G401.6 (cell line): ENCODE measurements around the gene CROCC2.

Experiments
- FAIRE-seq: peaks from 2 replicates; lab custom pipeline; 2012; peaks lifted over from hg19 to GRCh38; lab: Jason Lieb, UNC

Gene CROCC2

DNA sequence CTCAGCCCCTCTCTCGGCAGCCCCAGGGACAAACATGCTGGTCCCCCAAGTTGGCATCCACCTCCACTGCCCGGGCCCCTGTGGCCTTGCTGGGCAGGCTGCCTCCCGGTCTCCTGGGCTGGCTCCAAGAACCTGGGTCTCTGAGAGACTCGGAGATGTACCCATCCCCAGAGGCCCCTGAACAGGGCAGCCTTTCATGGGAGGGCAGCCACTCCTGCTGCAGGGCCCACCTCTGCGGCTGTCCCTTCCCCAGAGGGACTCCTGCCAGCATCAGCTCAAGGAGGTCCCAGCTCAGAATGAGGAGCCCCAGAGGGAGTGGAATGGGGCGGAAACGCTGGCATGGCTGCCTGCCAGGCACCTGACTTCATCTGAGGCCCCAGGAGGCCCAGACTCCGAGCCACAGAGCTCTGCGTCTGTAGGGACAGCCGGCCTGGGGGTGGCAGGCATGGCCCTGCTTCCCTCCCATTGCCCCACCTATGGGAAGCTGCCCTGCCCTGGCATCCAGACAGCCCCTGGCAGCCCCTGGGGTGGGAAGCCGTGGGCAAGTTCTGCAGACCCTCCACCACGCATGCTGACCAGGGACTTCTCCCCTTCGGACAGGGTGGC is 857 bp upstream of the CROCC2 start:
- no peak for FAIRE-seq

DNA sequence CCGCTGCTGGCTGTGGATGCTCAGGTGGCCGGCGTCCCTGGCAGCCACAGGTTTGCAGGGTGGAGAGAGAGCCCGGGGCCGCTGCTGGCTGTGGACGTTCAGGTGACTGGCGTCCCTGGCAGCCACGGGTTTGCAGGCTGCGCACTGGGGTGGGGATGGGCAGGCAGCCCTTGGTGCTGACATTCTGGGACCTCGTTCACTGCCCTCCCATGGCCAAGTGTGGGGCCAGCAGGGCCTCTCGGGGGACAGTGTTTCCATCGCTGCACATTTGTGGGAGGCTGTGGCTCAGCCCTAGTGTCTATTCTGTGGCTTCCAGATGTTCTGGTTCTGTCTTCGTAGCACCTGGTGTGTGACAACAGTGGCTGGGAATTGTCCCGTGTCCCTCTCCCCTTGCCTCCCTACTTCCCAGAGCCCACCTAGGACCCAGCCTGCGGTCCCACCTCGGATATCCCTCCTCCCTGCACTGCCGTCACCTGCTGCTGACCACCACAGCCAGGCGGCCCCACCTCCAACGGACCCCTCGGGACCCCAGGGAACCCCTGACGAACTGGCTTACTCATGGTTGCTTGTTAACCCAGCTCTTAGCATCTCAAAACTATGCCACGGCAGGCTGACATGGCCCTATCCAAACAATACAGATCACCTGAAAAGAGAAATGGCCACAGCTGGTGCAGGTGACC is 915 bp downstream of the CROCC2 start:
- FAIRE-seq, result no peak

DNA sequence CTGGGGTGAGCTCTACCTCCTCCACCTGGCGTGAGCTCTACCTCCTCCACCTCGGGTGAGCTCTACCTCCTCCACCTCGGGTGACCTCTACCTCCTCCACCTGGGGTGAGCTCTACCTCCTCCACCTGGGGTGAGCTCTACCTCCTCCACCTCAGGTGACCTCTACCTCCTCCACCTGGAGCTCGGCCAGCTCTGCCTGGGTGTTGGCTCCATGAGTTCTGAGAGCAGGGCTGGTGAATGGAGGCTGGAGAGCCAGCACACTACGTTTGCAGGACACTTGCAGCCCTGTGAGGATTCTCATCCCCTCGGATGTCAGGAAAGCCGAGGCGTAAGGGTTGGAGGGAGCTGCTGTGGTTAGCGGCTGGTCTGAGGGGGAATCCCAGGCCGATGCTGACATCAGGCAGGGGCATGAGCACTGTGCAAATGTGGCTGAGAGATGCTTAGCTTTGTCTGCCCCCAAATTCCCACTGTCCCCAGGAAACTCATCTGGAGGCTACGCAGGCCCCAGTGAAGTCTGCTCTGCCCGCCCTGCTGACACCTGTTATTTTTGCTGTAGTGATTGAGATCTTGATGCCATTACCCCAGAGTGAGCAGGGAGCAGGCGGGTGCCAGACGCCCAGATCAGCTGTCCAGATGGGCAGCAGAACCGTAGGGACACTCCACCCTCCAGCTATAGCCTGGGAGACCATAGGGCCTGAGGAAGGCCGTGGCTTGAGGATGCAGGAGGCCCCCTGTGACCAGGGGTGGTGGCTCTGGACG is 3.3 kb downstream of the CROCC2 start:
- no peak for FAIRE-seq

DNA sequence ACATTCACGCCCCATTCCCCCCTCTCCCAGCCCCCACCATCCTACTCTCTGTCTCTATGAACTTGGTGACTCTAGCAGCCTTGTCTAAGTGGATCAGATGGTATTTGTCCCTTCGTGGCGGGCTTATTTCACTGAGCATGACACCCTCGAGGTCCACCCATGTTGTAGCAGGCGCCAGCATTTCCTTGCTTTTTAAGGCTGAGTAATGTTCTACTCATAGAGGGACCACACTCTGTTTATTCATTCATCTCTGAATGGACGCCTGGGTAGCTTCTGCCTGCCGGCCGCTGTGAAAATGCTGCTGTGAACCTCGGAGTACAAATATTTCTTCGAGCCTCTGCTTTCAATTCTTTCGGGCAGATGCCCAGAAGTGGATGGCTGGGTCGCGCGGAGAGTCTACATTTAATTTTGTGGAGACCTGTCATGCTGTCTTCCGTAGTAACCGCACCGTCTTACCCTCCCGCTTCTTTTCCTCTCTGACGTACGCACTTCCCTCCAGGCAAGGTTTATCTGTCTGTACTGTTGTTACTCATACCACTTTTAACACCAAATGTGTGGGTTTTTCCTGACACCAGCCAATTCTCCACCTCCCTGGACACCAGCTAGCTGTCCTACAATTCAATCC is 5.6 kb downstream of the CROCC2 start:
- FAIRE-seq, result no peak

DNA sequence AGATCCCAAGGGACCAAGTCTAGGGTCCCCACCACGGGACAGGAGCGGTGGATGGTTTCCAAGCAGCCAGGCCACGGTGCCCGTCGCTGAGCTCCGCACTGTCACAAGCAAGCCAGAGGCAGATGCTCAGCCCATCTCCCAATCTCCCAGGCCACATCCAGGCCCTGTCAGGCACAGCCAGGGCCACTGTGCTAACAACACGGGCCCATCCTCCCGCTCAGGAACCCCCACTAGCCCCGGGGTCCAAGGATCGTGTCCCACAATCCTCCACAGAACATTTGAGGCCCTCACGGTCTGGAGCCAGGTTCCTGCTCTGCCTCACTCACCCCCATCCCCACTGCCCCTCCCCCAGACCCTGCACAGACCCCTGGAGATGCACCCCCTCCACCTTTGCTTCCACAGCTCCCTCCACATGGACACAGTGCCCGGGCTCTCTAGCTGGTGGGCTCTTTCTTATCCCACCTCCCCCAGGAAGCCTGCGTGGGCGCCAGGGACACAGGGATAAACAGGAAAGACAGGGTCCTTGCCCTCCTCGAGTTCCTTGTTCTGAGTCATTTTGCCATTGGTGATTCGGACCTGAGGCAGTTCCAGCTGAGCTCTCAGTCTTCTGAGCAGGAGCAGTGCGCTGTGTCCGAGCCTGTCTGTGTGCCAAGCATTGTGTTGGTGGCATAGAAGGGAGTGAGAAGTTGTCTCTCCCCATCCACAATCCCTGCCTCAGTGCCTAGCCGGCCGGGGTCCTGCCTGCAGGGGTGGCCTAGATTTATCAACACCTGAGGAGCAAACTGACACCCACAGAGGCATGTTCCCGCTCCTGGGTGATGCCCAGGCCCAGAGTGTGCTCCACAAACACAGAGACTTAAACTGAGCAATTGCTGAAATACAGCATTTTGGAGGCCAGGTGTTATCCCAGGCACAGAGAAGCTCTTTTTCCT is 7.0 kb downstream of the CROCC2 start:
- FAIRE-seq, result no peak

DNA sequence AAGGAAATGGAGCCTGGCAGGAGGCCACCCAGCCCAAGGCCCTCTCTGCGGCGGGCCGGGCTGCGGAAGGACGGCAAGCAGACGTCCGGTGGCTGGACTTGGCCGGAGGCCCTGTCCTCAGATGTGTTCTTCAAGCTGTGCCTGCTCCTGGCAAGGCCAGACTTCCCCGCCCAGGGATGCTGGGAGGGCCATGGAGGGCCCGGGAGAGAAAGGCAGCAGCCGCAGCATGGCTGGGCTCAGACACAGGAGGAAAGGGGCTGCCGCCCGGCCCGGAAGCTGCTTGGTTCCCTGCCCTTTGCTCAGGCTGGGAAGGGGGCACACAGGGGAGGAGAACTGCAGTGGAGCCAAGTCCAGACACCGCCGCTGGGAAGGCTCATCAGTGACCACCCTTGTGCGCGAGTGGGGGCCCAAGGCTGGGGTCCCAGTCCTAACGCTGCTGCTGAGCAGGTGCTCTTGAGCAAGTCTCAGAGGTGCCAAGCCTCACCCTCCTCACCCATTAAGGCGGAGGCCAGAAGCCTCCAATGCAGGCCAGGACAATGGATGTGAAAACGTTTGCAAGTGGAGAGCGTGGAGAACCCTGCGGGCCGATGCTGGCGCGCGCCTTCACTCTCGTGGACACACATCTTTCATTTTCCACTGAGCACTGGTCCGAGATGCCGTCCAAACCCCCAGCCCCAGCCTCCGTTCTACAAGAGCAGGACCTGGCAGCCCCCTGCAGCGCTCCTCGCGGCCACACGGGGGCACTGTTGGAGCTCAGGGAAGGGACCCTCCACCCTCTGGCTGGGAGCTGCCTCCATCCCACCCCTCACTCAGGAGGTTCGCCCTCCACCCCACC is 7.9 kb downstream of the CROCC2 start:
- FAIRE-seq, result no peak

DNA sequence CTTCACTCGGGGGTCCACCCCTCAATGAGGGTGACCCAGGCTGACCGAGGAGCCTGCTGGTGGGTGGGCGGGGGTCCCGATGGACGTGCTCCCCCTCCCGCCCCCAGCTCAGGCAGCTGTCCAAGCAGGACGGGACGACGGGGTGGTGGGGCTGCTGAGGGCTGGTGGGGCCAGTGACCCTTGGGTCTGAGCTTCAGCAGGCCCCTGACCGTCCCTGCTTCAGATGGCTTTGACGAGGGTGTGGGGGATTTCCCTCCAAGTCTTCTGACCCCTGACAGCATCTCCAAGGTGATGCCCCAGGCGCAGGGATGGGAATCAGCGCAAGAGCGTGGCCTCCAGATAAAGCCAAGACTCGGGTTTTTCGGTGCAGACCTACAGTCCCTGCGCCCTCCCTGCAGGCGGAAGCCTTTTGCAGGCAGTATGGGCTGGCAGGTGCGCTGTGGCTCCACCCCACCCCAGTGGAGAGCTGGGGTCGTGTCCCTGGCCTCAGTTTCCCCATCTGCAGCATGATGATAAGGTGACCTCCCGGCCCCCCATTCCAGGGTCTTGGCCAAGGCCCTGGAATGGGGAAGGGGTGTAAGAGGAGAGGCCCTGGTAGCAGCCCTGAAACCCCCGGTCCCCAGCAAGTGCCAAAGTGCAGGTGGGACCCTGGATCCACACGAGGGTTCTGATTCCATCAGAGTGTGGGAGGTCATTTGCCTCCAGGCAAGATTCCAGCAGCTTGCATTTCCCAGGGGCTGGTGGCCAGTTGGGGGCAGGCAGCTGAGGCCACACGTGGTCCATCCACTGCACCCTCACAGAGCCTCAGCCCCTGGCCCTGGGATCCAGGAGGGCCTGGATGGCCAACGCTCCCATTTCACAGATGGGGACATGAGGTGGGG is 8.7 kb downstream of the CROCC2 start:
- no peak for FAIRE-seq

DNA sequence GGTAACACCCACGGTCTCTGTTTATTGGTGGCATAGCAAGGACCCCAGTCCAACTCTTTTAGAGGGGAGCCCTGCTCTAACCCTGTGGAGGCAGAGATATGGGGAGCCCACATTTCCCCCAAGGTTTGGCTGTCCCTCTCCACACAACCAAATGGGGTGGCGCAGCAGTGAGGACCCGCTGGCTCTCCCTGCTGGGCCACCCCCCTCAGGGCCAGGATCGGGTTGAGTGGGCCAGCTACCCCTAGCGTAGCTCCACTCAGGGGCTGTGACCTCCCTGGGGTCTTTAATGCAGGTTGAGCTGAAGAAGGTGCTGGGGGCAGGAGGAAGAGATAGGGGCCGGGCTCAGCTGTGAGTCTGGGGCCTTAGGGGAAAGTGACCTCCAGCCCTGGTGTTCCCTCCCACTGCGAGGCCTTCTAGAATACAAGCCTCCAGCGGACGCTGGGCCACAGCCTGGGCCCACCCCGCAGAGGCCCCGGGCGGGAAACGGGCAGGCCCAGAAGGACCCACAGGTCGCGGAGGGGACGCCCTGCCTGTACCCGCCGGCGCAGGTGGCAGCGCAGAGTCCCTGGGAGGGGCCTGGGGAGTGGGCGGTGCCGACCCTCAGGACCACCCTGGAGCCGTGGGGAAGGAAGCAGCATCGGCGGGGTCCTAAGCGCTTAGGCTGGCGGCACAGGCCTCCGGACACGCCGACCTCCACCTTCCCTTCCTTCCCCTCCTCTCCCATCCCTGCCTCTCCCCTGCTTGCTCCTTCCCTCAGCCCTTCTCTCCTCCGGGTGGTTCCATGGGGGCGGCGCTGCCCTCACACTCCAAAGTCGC is 9.6 kb downstream of the CROCC2 start:
- FAIRE-seq, result no peak

DNA sequence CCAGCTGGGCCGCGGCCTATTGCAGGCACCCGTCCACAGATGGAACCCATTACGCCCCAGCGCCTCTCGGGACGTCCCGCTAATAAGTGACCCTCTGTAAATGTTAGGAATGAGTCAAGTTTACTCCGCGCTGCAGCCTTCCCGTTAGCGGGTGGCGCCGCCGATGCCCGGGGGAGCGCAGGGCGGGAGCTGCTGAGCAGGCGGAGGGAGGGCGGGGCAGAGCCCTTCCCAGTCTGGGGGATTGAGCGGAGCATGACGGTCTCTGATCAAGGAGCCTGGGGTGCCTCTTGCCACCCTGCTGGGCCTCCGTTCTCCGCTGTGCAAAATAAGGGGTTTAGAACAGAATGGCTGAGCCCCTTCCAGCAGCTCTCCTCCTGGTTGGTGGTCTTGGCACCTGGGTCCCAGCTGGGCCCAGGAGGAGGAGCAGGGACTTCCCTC is 10.5 kb downstream of the CROCC2 start:
- no peak for FAIRE-seq

DNA sequence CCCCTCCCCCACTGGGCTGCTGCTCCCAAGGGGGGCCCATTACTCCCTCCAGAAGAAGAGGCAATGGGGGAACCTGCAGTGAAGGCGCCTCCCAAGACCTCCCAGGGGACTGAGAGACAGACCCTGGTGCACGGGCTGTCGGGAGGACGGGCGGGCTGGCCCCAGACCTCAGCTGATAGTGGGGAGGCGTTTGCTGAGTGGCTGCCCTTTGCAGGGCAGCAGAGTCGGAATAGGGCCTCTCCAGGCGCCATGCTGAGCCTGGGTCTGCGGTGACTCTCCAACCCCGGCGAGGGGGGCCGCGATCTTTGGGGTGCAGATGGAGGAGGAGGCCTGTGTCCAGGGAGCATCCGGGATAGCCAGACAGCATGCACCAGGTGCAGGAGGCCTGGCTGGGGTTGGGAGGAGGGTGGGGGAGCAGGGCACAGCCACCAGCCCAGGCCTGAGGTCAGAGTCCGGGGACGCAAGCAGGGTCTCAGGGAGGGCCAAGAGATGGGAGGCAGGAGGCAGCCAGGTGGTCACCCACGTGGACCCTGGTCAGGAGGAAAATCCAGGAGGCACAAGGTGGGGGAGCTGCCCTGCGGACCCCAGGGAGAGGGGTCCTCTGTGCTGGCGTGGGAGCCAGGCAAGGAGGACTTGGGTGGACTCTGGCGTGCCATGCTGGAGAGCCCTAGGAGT is 11.0 kb downstream of the CROCC2 start:
- FAIRE-seq, result no peak

DNA sequence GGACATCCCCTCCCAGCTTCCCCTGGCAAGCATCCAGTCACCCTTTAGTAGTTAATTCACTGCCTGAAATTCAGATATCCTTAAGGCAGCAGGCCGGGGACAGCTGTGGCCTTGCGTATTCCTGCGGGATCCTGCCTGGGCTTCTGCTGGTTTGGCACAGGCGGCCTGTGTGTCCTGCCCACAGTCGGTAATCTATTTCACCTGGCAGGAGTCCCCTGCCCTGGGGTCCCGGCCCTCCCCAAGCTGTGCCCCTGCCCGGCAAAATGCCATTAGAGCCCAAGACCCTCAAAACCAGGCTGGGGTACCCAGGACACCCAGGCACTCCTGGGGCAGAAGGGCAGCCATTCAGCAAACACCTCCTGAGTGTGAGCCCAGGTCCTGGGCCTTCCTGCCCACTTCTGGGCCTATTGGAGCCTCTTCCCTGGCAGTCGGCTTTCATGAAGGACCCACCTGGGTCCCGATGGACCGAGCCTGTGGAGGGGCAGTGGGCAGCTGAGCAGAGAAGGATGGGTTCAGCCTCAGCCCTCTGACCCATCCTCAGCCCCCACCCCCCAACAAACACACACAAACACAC is 11.6 kb downstream of the CROCC2 start:
- FAIRE-seq, result no peak

DNA sequence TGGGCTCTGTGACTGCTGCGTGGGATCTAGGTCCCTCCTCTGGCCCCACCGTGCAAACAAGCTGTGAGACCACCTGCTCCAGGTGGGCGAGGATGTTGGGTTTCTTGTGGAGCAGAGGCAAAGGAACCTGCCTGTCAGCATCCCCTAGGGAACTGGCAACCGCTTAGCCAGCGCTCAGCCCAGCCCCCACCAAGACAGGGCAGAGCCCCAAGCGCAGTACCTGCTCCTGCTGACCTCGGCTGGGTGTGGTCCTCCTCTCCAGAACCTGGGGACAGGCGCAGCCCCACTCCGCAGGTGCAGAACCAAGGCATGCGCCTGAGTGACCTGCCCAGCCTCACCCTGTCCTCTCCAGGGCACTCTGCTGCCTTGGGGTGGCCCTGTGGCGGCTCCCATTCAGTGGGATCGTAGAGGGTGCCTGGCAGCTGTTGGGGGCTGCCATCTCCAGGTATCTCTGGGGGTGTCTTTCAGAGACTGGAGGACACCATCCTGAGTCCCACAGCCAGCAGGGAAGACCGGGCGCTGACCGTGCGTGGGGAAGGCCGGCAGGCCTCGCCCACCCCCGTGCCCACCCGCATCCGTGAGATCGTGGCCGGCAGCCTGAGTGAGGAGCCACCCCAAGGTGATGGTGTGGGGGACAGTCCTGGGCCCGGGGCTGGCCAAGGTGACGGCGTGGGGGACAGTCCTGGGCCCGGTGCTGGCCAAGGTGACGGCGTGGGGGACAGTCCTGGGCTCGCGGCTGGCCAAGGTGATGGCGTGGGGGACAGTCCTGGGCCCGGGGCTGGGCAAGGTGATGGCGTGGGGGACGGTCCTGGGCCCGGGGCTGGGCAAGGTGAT is 12.3 kb downstream of the CROCC2 start:
- FAIRE-seq, result no peak

DNA sequence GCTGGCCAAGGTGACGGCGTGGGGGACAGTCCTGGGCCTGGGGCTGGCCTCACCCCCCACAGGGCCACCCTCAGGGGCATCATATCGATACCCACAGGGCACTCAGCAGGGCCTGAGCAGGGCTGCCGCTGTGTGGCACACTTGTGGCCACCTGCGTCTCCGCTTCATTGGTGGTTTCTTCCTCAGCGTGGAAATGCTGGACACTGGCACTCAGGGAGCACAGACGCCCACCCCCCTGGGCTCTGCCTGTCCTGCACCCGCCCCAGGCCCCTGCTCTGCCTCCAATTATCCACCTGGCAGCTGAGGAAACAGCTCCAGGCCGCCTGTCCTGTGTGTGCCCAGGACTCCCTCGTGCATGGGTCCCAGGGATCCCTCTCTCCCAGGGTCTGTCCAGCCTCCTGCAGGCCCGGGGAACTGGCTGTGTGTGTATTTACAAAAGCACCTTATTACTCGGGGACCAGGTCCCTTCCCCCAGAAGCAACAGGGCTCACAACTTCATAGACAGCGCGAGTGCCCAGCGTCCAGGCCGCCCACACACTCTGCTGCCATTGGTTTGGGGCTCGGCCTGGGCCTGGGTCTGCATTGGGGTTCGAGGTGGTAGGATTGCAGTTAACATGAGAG is 13.1 kb downstream of the CROCC2 start:
- FAIRE-seq, result no peak

DNA sequence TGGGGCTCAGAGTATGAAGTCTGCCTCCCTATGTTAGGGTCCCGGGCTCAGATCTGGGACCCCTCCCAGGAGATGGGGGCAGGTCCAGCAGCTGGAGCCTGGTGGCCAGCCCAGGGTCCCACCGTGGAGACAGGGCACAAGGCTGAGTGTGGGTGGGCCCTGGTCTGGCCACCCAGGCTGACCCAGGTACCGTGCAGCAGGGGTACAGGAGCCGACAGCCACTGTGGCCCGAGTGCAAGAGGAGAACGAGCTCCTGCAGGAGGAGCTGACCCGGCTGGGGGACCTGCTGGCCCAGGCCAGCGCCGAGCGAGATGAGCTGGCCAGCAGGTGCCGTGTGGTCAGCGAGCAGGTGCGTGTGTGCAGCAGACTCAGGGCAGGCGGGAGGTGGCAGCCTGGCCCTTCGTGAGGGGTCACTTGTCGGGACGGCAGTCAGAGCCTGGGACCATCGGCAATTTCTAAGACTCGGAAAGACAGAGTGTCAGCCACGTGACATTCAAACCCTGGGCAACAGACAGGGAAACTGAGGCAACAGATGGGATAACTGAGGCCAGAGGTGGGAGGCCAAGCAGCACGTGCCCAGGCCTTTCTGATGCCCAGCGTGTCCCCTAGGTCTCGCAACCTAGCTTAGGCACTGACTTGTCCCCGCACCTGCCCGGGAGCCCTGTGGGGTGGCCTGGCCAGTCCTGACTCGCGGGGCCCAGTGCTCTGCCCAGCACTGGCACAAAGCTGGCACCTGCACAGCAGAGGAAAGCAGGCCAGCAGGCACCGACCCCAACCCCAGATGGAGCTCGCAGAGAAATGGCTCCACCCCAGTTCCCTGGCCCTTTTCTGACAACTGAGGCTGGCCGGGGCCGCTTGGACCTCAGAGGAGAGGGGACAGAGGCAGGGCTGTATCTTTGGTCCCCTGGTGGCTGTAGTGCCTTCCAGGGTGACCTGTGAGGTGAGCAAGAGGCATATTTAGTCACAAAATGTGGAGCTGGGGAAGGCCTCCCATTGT is 13.9 kb downstream of the CROCC2 start:
- FAIRE-seq, result no peak

DNA sequence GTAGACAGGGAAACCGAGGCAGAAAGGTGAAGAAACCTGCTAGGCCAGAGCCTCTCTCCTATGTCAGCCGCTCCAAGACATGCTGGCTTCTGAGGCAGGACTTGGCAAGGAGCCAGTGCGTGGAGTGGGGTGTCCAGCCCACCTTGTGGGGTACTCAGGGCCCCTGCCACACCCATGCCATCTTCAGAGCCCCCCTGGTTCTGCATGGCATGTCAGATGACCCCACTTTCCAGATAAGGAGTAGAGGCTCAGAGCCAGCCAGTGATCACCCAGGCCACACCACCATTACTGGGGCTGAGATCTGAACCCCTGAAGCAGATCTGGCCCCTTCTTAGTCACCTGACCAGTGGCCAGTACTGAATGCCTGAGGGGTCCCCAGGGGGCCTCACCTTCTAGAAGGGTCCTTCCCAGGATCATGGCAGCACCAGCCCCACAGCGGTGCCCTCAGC is 14.7 kb downstream of the CROCC2 start:
- no peak for FAIRE-seq
